SK-N-SH (cell line): ENCODE data around the gene ING1.

Experiments used
- NRF1 ChIP-seq: IDR thresholded peaks from 2 replicates; pipeline ENCODE4 v1.6.1; 2012; ENCODE audit warnings: low read depth, mild to moderate bottlenecking, low read length
- POLR2AphosphoS5 ChIP-seq: IDR thresholded peaks from 2 replicates; pipeline ENCODE4 v1.6.1; 2012; ENCODE audit warnings: low read depth, low read length
- TF ChIP-seq, protein P1 (sequence below): fragments of 150-350 bp; IDR thresholded peaks from 2 replicates; pipeline ENCODE4 v1.6.1; 2017; ENCODE audit warnings: antibody characterized with exemption, low read length, low read depth, borderline replicate concordance
- TF ChIP-seq, protein P2 (sequence below): fragments of 200-600 bp; sonication (generic); IDR thresholded peaks from 2 replicates; pipeline ENCODE4 v1.6.1; 2017; ENCODE audit warnings: antibody characterized with exemption, mild to moderate bottlenecking, moderate library complexity

DNA sequence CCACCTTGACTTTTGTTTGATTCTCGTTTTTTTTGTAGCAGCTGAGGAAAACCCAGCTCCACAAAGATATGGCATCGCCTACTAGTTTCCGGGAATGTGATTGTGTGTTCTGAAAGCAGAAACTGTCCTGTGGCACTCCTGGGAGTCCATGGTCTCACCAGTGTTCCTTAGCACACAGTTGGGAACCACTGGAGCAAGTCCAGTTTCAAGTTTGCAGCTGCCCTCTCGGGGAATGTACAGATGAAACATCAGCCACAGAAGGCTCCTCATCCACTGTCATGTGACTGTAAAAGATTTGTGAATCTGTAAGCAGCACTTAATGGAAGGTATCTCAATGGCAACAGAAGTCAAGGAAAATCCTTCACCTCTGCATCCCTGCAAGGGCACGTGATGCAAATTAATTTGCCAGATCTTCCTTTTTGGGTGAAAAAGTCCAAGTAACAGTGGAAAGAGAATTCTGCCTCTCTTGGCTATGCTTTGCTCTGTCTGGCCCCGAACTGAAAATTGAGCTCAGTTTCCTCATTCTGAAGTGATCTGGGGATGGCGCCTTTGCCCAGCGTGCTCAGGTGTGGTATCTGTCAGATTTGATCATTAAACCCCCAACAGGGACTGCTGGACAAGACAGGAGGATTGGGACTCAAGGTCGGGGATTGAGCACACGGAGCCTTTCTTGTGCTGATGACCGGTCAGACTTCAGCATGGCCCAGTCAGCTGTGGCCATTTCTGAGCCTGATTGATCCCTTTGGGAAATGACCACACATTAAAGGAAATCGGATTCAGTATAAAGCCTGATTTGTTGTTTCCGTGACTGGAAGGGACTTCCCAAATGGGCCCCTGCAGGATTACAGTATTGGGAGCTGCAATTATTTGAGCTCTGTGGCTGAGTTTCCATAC is 58.8 kb downstream of the ING1 start:
- TF ChIP-seq NRF1 (no peak), POLR2AphosphoS5 (no peak)
- TF ChIP-seq, protein P1, sequence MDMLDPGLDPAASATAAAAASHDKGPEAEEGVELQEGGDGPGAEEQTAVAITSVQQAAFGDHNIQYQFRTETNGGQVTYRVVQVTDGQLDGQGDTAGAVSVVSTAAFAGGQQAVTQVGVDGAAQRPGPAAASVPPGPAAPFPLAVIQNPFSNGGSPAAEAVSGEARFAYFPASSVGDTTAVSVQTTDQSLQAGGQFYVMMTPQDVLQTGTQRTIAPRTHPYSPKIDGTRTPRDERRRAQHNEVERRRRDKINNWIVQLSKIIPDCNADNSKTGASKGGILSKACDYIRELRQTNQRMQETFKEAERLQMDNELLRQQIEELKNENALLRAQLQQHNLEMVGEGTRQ = no peak
- TF ChIP-seq, protein P2, sequence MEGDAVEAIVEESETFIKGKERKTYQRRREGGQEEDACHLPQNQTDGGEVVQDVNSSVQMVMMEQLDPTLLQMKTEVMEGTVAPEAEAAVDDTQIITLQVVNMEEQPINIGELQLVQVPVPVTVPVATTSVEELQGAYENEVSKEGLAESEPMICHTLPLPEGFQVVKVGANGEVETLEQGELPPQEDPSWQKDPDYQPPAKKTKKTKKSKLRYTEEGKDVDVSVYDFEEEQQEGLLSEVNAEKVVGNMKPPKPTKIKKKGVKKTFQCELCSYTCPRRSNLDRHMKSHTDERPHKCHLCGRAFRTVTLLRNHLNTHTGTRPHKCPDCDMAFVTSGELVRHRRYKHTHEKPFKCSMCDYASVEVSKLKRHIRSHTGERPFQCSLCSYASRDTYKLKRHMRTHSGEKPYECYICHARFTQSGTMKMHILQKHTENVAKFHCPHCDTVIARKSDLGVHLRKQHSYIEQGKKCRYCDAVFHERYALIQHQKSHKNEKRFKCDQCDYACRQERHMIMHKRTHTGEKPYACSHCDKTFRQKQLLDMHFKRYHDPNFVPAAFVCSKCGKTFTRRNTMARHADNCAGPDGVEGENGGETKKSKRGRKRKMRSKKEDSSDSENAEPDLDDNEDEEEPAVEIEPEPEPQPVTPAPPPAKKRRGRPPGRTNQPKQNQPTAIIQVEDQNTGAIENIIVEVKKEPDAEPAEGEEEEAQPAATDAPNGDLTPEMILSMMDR = no peak
